ENCODE results near the gene DCP1A.

DCP1A gene

GRCh38 chr3:53257465-53257864 lies 89.9 kb downstream of the DCP1A start:
- Histone ChIP-seq H3K9me3 (ENCODE audit: control insufficient read depth, low read length) (no peaks in the 10 kb centered on the region), H2AFZ (ENCODE audit: low read depth, low read length) (no peak overlapping the region), H3K4me2 (ENCODE audit: low read length, poor library complexity, severe bottlenecking) (no peak overlapping the region), H3K4me3 (ENCODE audit: insufficient read depth in 1 of 2, low read depth in 1 of 2, low read length in 2 of 2) (no peak overlapping the region), H3K9ac (ENCODE audit: low read length) (no peak overlapping the region), H4K8ac (ENCODE audit: low read length) (no peak overlapping the region), H2BK15ac (ENCODE audit: low read depth, poor library complexity, severe bottlenecking) (peak overlapping the region; percentile 82), H3K79me1 (replicated peaks; ENCODE audit: low read length, poor library complexity, severe bottlenecking) (no peaks in the 10 kb centered on the region), H4K91ac (ENCODE audit: low read length) (no peak overlapping the region), H3K18ac (ENCODE audit: low read depth in 1 of 2, low read length in 2 of 2) (no peak overlapping the region), H3K36me3 (ENCODE audit: control insufficient read depth in 1 of 2, insufficient read depth in 2 of 2, low read depth in 1 of 2, low read length in 2 of 2) (peaks cover 4 to 5% of the 10 kb centered on the region in 2 experiments), H3K27ac (ENCODE audit: low read length, poor library complexity, severe bottlenecking) (no peak overlapping the region), H3K27me3 (ENCODE audit: control insufficient read depth in 1 of 2, insufficient read depth in 1 of 2, low read length in 2 of 2) (no peaks in the 10 kb centered on the region), H3K4ac (ENCODE audit: low read depth in 1 of 2, low read length in 2 of 2) (no peak overlapping the region), H3K4me1 (ENCODE audit: control insufficient read depth, insufficient read depth, low read depth, low read length) (peaks cover 17% of the 10 kb centered on the region), H3K14ac (ENCODE audit: low read length in 2 of 2) (no peak overlapping the region), H3K23ac (ENCODE audit: low read length in 2 of 2) (no peak overlapping the region), H2BK12ac (ENCODE audit: low read length in 2 of 2) (peak overlapping the region in 1 of 2 experiments; percentile 51), H2BK120ac (ENCODE audit: low read depth, low read length) (peak overlapping the region; percentile 78), H2AK5ac (ENCODE audit: low read length, severe bottlenecking) (no peak overlapping the region), H2BK5ac (ENCODE audit: low read depth, low read length, poor library complexity, severe bottlenecking) (no peak overlapping the region)
- WGBS, result 95% methylated on average over 4 of the region's 4 CpGs
- DNase-seq, result no peak

DNA sequence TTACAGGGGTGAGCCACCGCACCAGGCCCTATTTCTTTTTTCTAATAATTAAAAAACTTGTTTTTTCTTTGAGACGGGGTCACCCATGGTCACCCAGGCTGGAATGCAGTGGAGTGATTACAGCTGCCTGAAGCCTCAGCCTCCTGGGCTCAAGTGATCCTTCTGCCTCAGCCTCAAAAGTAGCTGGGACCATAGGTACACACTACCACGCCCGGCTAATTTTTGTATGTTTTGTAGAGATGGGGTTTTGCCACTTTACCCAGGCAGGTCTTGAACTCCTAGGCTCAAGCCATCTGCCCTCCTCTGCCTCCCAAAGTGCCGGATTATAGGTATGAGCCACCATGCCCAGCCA lies 90.7 kb downstream of the DCP1A start:
- no peak overlapping the region for H3K27ac ChIP-seq (ENCODE audit: low read length, poor library complexity, severe bottlenecking)
- no peak overlapping the region for H3K23ac ChIP-seq (ENCODE audit: low read length in 2 of 2)
- peak overlapping the region in 1 of 2 experiments; percentile 70 for H3K4ac ChIP-seq (ENCODE audit: low read depth in 1 of 2, low read length in 2 of 2)
- H3K18ac ChIP-seq (ENCODE audit: low read depth in 1 of 2, low read length in 2 of 2), result no peak overlapping the region
- H2BK15ac ChIP-seq (ENCODE audit: low read depth, poor library complexity, severe bottlenecking), result peak overlapping the region; percentile 89
- peaks cover 5 to 7% of the 10 kb centered on the region in 2 experiments for H3K36me3 ChIP-seq (ENCODE audit: control insufficient read depth in 1 of 2, insufficient read depth in 2 of 2, low read depth in 1 of 2, low read length in 2 of 2)
- H4K91ac ChIP-seq (ENCODE audit: low read length), result no peak overlapping the region
- H2BK12ac ChIP-seq (ENCODE audit: low read length in 2 of 2), result peak overlapping the region in 1 of 2 experiments; percentile 81
- no peak overlapping the region for H2AFZ ChIP-seq (ENCODE audit: low read depth, low read length)
- H4K8ac ChIP-seq (ENCODE audit: low read length), result no peak overlapping the region
- no peak overlapping the region for H3K9ac ChIP-seq (ENCODE audit: low read length)
- no peaks in the 10 kb centered on the region for H3K79me1 ChIP-seq (replicated peaks; ENCODE audit: low read length, poor library complexity, severe bottlenecking)
- H3K4me2 ChIP-seq (ENCODE audit: low read length, poor library complexity, severe bottlenecking), result no peak overlapping the region
- no peak overlapping the region for H2BK5ac ChIP-seq (ENCODE audit: low read depth, low read length, poor library complexity, severe bottlenecking)
- H2BK120ac ChIP-seq (ENCODE audit: low read depth, low read length), result peak overlapping the region; percentile 78
- 98% methylated on average over 4 of the region's 5 CpGs for WGBS
- no peaks in the 10 kb centered on the region for H3K9me3 ChIP-seq (ENCODE audit: control insufficient read depth, low read length)
- H3K14ac ChIP-seq (ENCODE audit: low read length in 2 of 2), result no peak overlapping the region
- no peak for DNase-seq
- H3K4me3 ChIP-seq (ENCODE audit: insufficient read depth in 1 of 2, low read depth in 1 of 2, low read length in 2 of 2), result no peak overlapping the region
- H3K27me3 ChIP-seq (ENCODE audit: control insufficient read depth in 1 of 2, insufficient read depth in 1 of 2, low read length in 2 of 2), result no peaks in the 10 kb centered on the region
- H3K4me1 ChIP-seq (ENCODE audit: control insufficient read depth, insufficient read depth, low read depth, low read length), result peaks cover 17% of the 10 kb centered on the region
- H2AK5ac ChIP-seq (ENCODE audit: low read length, severe bottlenecking), result peak overlapping the region; percentile 79

DNA sequence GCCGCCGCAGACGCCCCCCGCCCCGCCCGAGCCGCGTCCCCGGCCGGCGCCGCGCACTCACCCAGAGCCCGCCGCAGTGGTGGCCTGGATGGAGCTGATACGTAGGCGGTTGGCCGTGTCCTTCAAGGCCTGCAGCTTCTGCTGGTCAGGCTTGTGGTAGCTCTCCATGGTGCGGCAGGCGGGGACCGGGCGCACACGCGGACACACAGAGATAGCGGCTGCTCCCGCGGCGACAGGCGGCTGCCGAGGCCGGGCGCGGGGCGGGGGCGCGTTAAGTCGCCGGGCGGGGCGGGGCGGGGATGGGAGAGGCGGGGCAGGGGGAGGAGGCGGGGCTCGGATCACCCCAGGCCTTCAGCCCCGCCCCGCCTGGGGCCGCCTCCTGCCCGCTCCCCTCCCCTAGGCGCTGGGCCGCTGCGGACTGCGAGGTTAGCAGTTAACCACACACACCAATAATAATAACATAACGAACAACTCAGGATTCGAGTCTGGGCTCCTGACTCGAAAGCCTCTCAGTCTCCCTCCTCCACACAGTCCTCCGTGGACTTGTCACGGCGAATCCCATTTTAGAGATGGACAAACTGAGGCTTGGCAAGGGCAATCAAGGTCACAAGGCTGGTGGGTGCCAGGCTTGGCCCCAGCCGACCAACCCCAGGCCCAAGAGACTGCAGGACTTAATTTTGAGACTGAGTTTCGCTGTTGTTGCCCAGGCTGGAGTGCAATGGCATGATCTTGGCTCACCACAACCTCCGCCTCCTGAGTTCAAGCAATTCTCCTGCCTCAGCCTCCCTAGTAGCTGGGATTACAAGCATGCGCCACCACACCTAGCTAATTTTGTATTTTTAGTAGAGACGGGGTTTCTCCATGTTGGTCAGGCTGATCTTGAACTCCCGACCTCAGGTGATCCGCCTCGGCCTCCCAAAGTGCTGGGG lies 91.3 kb downstream of the DCP1A start, which contains the start of gene TKT:
Gene TKT (minus strand): TSS at position 248 of the 929 bp plus-strand sequence. CDS start 80 bp downstream, at position 168.
- Histone ChIP-seq H4K8ac (ENCODE audit: low read length) (peak within 1 kb of the TSS; percentile 83), H3K4ac (ENCODE audit: low read depth in 1 of 2, low read length in 2 of 2) (peak within 1 kb of the TSS; percentile 82 to 94), H4K91ac (ENCODE audit: low read length) (peak within 1 kb of the TSS; percentile 94), H3K4me3 (ENCODE audit: insufficient read depth in 1 of 2, low read depth in 1 of 2, low read length in 2 of 2) (peak within 1 kb of the TSS; percentile 88 to 96), H2BK120ac (ENCODE audit: low read depth, low read length) (peak within 1 kb of the TSS; percentile 78), H2AK5ac (ENCODE audit: low read length, severe bottlenecking) (peak within 1 kb of the TSS; percentile 79), H3K14ac (ENCODE audit: low read length in 2 of 2) (peak within 1 kb of the TSS in 1 of 2 experiments; percentile 97), H3K27me3 (ENCODE audit: control insufficient read depth in 1 of 2, insufficient read depth in 1 of 2, low read length in 2 of 2) (no peaks in the 10 kb centered on the region), H2AFZ (ENCODE audit: low read depth, low read length) (no peak within 1 kb of the TSS), H2BK15ac (ENCODE audit: low read depth, poor library complexity, severe bottlenecking) (peak within 1 kb of the TSS; percentile 89), H3K36me3 (ENCODE audit: control insufficient read depth in 1 of 2, insufficient read depth in 2 of 2, low read depth in 1 of 2, low read length in 2 of 2) (peaks cover 10 to 11% of the 10 kb centered on the region in 2 experiments), H3K79me1 (replicated peaks; ENCODE audit: low read length, poor library complexity, severe bottlenecking) (no peaks in the 10 kb centered on the region), H3K9me3 (ENCODE audit: control insufficient read depth, low read length) (no peaks in the 10 kb centered on the region), H2BK5ac (ENCODE audit: low read depth, low read length, poor library complexity, severe bottlenecking) (peak within 1 kb of the TSS; percentile 33), H3K18ac (ENCODE audit: low read depth in 1 of 2, low read length in 2 of 2) (peak within 1 kb of the TSS; percentile 95 to 96), H3K23ac (ENCODE audit: low read length in 2 of 2) (peak within 1 kb of the TSS; percentile 98 to 99), H3K27ac (ENCODE audit: low read length, poor library complexity, severe bottlenecking) (peak within 1 kb of the TSS; percentile 75), H2BK12ac (ENCODE audit: low read length in 2 of 2) (peak within 1 kb of the TSS; percentile 28 to 92), H3K9ac (ENCODE audit: low read length) (peak within 1 kb of the TSS; percentile 82), H3K4me1 (ENCODE audit: control insufficient read depth, insufficient read depth, low read depth, low read length) (peaks cover 21% of the 10 kb centered on the region), H3K4me2 (ENCODE audit: low read length, poor library complexity, severe bottlenecking) (peak within 1 kb of the TSS; percentile 92)
- DNase-seq, result peak; percentile 89
- WGBS, result 13% methylated on average over 59 of the region's 66 CpGs

- Histone ChIP-seq H3K4me3 (ENCODE audit: insufficient read depth in 1 of 2, low read depth in 1 of 2, low read length in 2 of 2) (peak overlapping the region; percentile 88 to 96), H3K23ac (ENCODE audit: low read length in 2 of 2) (peak overlapping the region in 1 of 2 experiments; percentile 98), H4K91ac (ENCODE audit: low read length) (peak overlapping the region; percentile 94), H3K4me1 (ENCODE audit: control insufficient read depth, insufficient read depth, low read depth, low read length) (peaks cover 24% of the 10 kb centered on the region), H3K27ac (ENCODE audit: low read length, poor library complexity, severe bottlenecking) (peak overlapping the region; percentile 75), H3K9ac (ENCODE audit: low read length) (peak overlapping the region; percentile 82), H3K27me3 (ENCODE audit: control insufficient read depth in 1 of 2, insufficient read depth in 1 of 2, low read length in 2 of 2) (no peaks in the 10 kb centered on the region), H2AFZ (ENCODE audit: low read depth, low read length) (no peak overlapping the region), H2AK5ac (ENCODE audit: low read length, severe bottlenecking) (no peak overlapping the region), H3K18ac (ENCODE audit: low read depth in 1 of 2, low read length in 2 of 2) (peak overlapping the region; percentile 95 to 96), H2BK5ac (ENCODE audit: low read depth, low read length, poor library complexity, severe bottlenecking) (peak overlapping the region; percentile 33), H3K4ac (ENCODE audit: low read depth in 1 of 2, low read length in 2 of 2) (peak overlapping the region; percentile 82 to 94), H3K14ac (ENCODE audit: low read length in 2 of 2) (peak overlapping the region in 1 of 2 experiments; percentile 97), H3K79me1 (replicated peaks; ENCODE audit: low read length, poor library complexity, severe bottlenecking) (no peaks in the 10 kb centered on the region), H2BK12ac (ENCODE audit: low read length in 2 of 2) (peak overlapping the region in 1 of 2 experiments; percentile 68), H3K4me2 (ENCODE audit: low read length, poor library complexity, severe bottlenecking) (peak overlapping the region; percentile 92), H4K8ac (ENCODE audit: low read length) (peak overlapping the region; percentile 83), H2BK15ac (ENCODE audit: low read depth, poor library complexity, severe bottlenecking) (peak overlapping the region; percentile 15), H3K36me3 (ENCODE audit: control insufficient read depth in 1 of 2, insufficient read depth in 2 of 2, low read depth in 1 of 2, low read length in 2 of 2) (peaks cover 11 to 13% of the 10 kb centered on the region in 2 experiments), H2BK120ac (ENCODE audit: low read depth, low read length) (peak overlapping the region; percentile 54), H3K9me3 (ENCODE audit: control insufficient read depth, low read length) (no peaks in the 10 kb centered on the region)
- under 1% methylated on average over 11 of the region's 44 CpGs for WGBS
- peak; percentile 26 for DNase-seq
Measured at GRCh38 chr3:53255423-53255774, 91.9 kb downstream of the DCP1A start.
